WTC11 (cell line): Measurements from ENCODE around the gene IRS2.

Source experiments
- CTCF ChIP-seq: fragments of 200-600 bp; IDR thresholded peaks from 2 replicates; pipeline ENCODE4 v1.8.0; 2022; ENCODE audit warnings: antibody characterized with exemption
- E2F1 ChIP-seq: sonication (generic); formaldehyde crosslinking; IDR thresholded peaks from 2 replicates; pipeline ENCODE4 v1.8.0; 2022; ENCODE audit warnings: mild to moderate bottlenecking, missing genetic modification reagents
- ESRRA ChIP-seq: sonication (generic); formaldehyde crosslinking; IDR thresholded peaks from 2 replicates; pipeline ENCODE4 v1.8.1; 2022; ENCODE audit warnings: mild to moderate bottlenecking, missing genetic modification reagents, borderline replicate concordance
- IRF2 ChIP-seq: sonication (generic); formaldehyde crosslinking; IDR thresholded peaks from 2 replicates; pipeline ENCODE4 v1.8.0; 2022; ENCODE audit warnings: low read depth, missing genetic modification reagents, borderline replicate concordance
- ZNF425 ChIP-seq: fragments of 250-450 bp; sonication (Bioruptor Pico); conservative IDR thresholded peaks from 2 replicates; pipeline ENCODE4 v1.9.0; 2021; ENCODE audit warnings: mild to moderate bottlenecking
- TF ChIP-seq, protein P1 (sequence below): sonication (generic); formaldehyde crosslinking; IDR thresholded peaks from 2 replicates; pipeline ENCODE4 v1.8.1; 2023; ENCODE audit warnings: mild to moderate bottlenecking, missing genetic modification reagents, moderate library complexity
- TF ChIP-seq, protein P2 (sequence below): sonication (generic); formaldehyde crosslinking; IDR thresholded peaks from 2 replicates; pipeline ENCODE4 v1.8.0; 2022; ENCODE audit warnings: mild to moderate bottlenecking, missing genetic modification reagents
- TF ChIP-seq, protein P3 (sequence below): sonication (generic); formaldehyde crosslinking; IDR thresholded peaks from 2 replicates; pipeline ENCODE4 v1.8.1; 2023; ENCODE audit warnings: mild to moderate bottlenecking, missing genetic modification reagents, moderate library complexity
- TF ChIP-seq, protein P4 (sequence below): sonication (generic); formaldehyde crosslinking; IDR thresholded peaks from 2 replicates; pipeline ENCODE4 v1.8.1; 2023; ENCODE audit warnings: mild to moderate bottlenecking, missing genetic modification reagents

DNA sequence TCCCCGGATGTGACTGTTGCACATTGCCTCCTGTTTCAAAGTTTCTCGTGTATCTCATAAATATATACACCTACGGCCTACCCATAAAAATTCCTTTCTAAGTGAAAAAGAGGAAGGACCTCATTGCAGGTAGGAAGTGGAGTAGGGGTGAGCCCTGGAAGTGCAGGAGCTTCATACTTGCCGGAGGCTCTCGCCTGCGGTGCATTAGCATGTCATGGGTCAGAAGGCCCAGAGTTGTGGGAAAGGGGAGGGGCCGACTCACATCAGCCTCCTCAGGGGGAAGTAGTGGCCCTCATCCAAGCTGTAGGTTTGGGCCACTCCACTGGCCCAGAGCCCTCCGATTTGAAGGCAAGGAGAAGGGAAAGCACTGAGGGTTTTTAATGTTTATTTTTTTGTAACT, 26.0 kb upstream of the IRS2 start:
- TF ChIP-seq, protein P1, sequence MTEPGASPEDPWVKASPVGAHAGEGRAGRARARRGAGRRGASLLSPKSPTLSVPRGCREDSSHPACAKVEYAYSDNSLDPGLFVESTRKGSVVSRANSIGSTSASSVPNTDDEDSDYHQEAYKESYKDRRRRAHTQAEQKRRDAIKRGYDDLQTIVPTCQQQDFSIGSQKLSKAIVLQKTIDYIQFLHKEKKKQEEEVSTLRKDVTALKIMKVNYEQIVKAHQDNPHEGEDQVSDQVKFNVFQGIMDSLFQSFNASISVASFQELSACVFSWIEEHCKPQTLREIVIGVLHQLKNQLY: no peak
- TF ChIP-seq, protein P2, sequence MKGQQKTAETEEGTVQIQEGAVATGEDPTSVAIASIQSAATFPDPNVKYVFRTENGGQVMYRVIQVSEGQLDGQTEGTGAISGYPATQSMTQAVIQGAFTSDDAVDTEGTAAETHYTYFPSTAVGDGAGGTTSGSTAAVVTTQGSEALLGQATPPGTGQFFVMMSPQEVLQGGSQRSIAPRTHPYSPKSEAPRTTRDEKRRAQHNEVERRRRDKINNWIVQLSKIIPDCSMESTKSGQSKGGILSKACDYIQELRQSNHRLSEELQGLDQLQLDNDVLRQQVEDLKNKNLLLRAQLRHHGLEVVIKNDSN (CRISPR knock-in tag): no peak
- TF ChIP-seq E2F1 (CRISPR knock-in tag): no peak
- no peak for TF ChIP-seq CTCF
- TF ChIP-seq IRF2 (CRISPR knock-in tag): no peak
- TF ChIP-seq, protein P3, sequence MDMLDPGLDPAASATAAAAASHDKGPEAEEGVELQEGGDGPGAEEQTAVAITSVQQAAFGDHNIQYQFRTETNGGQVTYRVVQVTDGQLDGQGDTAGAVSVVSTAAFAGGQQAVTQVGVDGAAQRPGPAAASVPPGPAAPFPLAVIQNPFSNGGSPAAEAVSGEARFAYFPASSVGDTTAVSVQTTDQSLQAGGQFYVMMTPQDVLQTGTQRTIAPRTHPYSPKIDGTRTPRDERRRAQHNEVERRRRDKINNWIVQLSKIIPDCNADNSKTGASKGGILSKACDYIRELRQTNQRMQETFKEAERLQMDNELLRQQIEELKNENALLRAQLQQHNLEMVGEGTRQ (CRISPR knock-in tag): no peak
- no peak for TF ChIP-seq ESRRA (CRISPR knock-in tag)
- no peak for TF ChIP-seq ZNF425
- TF ChIP-seq, protein P4, sequence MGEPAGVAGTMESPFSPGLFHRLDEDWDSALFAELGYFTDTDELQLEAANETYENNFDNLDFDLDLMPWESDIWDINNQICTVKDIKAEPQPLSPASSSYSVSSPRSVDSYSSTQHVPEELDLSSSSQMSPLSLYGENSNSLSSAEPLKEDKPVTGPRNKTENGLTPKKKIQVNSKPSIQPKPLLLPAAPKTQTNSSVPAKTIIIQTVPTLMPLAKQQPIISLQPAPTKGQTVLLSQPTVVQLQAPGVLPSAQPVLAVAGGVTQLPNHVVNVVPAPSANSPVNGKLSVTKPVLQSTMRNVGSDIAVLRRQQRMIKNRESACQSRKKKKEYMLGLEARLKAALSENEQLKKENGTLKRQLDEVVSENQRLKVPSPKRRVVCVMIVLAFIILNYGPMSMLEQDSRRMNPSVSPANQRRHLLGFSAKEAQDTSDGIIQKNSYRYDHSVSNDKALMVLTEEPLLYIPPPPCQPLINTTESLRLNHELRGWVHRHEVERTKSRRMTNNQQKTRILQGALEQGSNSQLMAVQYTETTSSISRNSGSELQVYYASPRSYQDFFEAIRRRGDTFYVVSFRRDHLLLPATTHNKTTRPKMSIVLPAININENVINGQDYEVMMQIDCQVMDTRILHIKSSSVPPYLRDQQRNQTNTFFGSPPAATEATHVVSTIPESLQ (CRISPR knock-in tag): no peak
